ENCODE measurements around the gene KIF3B. TPM values are rescaled to one million over a fixed set of nuclear protein-coding genes. Genes with fewer than 3 reads are reported as not detected.

The KIF3B gene
- total RNA-seq: 30.3 and 30.7 TPM in 2 replicates

DNA sequence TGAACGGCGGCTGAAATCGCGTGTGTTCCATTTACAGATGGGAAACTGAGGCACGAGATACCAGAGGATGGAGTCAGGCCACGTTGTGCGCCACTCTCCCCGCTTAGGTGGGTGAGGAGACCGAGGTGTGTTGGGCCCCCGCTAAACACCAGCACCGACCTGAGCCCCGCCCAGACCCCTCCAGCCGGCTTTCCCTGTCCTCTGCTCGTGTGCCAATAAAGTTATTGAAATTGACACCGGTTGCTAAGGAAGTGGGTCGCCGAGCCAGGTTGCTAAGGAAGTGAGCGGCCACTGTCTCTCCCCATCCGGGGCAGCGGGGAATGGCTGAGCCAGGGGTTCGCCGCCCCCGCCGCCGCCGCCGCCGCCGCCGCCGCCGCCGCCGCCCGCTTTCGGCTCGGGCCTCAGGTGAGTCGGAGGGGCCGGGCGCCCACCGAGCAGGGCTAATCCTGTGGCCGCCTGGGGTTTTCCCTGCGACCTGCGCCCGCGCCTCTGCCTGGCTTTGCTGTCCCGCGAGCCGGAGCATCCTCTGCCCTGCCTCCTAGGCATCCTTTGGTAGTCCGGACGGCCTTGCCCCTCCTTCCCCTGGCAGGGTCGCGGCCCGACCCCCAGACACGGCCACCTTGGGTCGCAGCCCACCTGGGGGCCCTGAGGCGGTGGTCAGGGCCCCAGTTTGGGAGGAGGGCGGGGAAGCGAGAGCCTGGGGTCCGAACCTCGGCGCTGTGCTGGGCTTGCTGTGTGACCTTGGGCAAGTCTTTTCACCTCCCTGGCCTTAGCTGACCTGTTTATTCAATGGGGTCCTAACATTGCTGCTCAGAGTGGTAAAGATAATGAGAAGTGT is at the start of gene KIF3B:
KIF3B (plus strand) TSS at position 291 of the 838 bp plus-strand sequence. CDS start 32,127 bp downstream, outside the sequence.

DNA sequence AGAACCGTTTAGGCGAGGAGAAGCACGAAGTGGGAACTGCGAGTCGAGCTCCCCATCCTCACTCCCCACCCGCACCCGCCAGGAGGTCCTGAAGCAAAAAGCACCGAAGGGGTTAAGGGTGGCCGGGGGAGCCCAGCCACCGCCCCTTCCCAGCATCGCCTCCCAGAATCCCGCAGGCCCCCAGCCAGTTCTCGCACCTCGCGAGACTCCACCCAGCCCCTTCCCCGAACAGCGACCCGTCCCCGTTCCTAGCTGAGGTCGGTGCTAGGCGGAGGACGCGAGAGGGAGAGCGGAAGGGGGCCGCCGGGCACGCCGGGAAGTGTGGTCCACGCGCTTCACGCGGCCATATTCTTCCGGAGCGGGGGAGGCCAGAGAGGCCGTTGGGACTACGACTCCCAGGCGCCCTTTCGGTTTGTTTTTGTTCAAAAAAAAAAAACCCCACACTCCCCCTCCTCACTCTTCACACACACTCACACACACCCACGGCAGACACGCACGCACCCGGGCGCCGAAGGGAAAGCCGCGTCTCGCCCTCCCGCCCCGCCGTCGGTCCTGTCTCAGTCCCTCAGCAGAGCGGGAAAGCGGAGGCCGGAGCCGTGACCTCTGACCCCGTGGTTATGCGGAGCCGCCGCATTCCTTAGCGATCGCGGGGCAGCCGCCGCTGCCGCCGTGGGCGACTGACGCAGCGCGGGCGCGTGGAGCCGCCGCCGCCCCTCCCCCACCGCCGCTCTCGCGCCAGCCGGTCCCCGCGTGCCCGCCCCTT is 80.6 kb downstream of the KIF3B start, which contains the start of gene ASXL1:
ASXL1 (plus strand) TSS at position 463 of the 763 bp plus-strand sequence. CDS start 445 bp downstream, outside the sequence.

Other genes starting within 250 kb of the KIF3B start
- gene HCK, start 225.4 kb upstream of the KIF3B start, total RNA-seq: not detected in 2 replicates
- gene TM9SF4, start 167.9 kb upstream of the KIF3B start, total RNA-seq: 25.5 and 35.4 TPM in 2 replicates
- gene PLAGL2, start 69.9 kb upstream of the KIF3B start, total RNA-seq: 2.2 and 2.9 TPM in 2 replicates
- 45.1 and 45.5 TPM in 2 replicates for gene POFUT1, start 69.8 kb upstream of the KIF3B start, total RNA-seq
- gene ASXL1, start 80.7 kb downstream of the KIF3B start, total RNA-seq: 41.6 and 52.5 TPM in 2 replicates